CD4-positive, alpha-beta T cell treated with Interferon alpha-2 for 1 hour (primary cell): Measurements from ENCODE around the gene ARL5C.

ENCODE experiments used
- DNase-seq, 2 donors: peaks; one replicate each; pipeline ENCODE4 v3.0.0-alpha.2; 2020 to 2022

The ARL5C gene

DNA sequence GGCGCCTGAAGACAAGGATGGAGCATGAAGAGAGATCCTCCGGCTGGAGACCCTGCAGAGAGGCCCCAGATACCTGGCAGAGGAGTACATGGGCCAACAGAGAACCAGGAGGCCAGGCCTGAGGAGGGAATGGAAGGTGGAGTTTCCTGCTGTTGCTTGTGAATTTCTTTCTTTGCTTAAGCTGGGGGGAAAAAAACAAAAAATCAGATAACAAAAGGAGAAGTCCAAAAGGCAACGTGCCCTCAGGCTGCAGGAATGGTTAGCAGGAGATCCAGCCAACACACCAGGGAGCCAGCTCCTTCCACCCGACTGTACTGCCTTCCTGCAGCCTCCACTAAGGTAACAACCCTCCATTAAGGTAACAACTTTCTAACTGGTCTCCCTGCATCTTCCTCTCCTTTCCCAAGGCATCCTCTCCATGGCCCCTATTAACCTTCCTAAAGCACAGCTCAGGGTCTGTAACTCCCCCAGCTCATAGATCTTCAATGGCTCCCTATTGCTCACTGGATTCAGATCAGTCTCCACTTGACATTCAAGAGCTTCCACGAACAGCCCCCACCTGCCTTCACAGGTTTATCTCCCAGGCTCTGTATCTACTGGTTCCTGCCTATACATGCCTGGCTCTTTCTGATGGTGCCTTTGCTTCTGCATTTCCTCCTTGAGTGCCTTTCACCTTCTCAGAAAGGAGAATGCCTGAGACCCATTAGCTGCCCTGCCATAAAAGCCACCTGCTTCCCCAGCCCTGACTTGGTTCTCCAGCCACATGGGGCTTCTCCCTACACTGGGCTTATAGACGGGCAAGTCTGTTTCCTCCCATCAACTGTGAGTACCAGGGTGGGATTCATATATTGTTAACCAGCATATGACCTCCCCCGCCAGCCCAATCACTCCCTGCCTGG, 725 bp upstream of the ARL5C start:
- no peak for DNase-seq

- no peak for DNase-seq
Measured at GRCh38 chr17:39165178-39165840, 652 bp downstream of the ARL5C start.

GRCh38 chr17:39164675-39165143, 1.3 kb downstream of the ARL5C start:
- DNase-seq, result peak; percentile 75 to 81

- DNase-seq, result no peak
Measured at GRCh38 chr17:39161962-39162361, 4.0 kb downstream of the ARL5C start.

GRCh38 chr17:39158623-39159022, 7.3 kb downstream of the ARL5C start:
- no peak for DNase-seq

DNA sequence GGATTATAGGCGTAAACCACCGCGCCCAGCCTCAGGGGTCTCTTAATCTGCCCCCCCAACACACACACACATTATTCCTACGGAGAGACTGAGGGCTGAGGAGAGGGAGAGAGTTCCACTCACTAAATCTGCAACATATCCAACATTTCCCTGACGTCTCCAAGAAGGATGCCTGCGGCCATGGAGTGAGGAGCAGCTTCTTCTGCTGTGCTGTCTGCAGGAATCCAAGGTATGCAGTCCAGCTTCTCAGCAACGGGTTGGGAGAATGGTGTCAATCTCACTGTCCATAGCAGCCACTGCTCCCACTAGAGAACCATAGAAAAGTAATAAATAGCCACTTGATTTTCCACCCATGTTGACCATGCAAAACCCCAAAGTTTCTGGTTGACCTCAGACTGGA, 9.5 kb downstream of the ARL5C start:
- no peak for DNase-seq

DNA sequence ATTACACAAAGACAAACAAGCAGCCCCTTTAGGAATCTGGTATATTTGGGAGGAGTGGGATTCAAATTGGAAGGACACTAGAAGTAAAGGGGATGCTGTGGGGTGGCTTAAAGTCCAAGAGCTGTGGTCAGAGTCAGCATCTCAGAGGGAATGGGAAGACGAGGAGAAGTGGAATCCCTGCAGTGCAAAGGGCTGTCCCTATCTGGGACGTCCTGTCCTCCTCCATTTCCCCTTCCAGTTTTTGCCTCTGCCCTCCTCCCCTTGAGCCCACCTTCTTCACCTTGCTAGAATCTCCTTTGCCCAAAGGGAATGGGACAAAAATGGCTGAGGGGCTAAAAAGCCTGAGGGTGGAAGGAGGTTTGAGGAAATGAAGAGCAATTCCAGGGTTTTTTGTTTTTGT, 10.3 kb downstream of the ARL5C start:
- no peak for DNase-seq

GRCh38 chr17:39153599-39154051, 12.3 kb downstream of the ARL5C start:
- peak; percentile 91 to 94 for DNase-seq

DNA sequence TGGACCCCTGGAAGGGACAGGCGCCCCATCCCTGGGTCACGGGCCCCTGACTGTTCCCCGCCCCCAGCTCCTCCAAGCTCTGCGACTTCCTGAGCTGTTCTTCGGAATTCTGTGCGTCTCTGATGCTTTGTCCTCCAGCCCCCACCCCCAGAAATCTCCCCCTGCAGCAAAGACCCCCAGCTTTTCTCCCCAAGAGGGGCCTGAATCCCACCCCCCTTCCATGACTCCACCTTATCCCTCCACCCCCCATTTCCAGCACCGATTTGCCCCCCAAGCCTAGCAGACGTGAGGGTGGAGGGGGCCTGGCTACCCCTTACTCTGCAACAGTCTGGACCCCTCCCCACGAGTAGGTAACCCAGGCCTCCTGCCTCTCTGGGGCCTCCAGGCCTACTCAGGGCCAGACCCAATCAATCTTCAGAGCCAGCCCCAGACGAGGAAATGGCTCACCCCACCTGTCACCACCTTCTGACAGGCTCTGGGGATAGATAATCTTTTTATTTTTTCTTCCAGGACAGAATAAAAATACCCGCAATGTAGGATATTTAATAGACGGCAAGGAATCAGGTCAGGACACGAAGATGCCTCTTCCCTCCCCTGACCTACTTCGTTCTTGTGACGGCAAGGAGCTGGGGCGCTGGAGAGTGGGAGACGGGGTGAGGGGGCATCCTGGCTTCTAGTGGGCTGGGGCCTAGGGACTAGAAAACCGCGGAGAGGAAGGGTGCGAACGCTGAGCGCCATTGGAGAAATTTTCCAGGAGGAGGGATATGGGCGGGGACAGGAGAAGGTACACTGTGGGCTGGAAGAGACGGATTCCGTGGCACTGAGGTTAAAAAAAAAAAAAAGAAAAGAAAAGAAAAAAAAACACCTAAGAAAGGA, 13.8 kb downstream of the ARL5C start:
- DNase-seq, result peak in 1 of 2 donors; percentile 37

DNA sequence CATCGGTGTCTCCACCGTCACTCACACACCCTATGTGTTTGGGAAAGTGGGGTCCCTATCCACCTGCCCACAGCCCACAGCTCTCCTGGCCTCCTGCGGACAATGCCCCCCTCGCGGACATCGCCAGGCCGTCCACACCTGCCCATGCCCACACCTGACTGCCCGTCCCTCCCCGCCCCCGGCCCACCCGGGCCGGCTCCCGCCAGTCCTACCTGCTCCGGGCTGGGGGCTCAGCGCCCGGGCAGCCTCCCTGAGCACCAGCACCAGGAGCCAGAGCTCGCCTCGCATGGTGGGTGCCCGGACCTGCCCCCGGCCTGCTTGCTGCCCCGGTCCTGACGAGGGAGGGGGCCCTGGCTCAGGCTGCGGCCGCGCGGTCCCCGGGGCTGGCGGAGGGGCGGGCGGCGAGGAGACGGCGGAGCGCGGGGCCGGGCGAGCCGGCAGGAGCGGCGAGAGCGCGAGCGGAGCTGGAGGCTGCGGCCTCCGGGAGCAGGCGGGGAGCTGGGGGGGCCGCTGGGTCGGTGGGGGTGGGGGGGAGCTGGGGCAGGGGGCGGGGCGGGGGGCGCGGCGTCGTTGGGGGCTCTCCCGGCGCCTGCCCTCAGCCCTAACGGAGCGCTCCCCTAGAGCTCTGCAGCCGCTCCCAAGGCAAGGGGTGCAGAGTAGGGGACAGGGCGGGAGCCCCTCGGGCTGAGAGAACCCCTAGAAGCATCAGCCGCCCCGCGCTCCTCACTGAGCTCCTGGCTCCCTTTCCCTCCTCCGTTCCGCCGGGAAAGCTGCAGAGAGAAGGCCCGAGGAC, 14.6 kb downstream of the ARL5C start, which contains the start of gene PLXDC1:
PLXDC1 (minus strand) TSS at position 488 of the 793 bp plus-strand sequence; CDS start at position 288, 200 bp downstream.
- peak in 1 of 2 donors; percentile 23 for DNase-seq

DNA sequence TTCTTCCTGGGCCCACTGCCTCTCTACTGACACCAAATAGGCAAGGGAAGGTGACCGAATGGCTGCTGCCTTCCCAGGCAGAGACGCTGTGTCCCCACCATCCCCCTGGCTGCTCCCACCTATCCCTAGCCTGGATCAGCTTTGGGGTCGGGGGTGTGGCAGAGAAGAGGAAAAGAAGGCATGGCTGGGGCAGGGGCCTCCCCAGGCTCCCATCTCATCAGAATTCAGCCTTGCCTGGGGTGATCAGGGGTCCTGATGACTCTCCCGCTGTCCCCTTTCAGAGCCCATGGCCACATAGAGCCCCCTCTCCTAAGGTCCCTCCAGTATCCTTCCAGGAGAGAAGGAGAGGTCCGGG, 15.2 kb downstream of the ARL5C start:
- DNase-seq, result no peak

DNA sequence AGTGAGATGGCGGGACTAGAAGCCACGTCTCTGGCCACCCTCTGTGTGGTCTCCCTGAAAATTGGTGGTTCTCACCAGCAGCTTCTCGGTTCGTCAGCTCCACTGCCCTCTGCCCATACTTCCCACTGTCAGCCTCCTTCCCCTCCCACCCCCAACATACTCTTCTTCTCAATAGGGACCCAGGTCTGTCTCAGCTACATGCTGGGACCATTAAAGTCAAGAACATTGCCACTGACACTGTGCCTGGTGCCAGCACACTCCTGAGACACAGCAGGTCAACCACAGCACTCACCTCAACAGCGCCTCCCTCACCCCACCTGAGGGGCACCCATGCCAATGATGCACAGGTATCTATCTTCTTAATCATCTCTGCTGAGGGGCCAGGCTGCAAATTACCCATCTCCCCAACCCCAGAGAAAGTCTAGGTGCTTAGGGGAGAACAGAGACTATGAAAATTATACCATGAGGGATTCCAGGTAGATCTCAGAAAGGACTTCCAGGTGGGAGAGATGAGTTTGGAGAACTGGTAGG, 15.8 kb downstream of the ARL5C start:
- no peak for DNase-seq

- DNase-seq, result no peak
Measured at GRCh38 chr17:39147221-39148185, 18.5 kb downstream of the ARL5C start.

DNA sequence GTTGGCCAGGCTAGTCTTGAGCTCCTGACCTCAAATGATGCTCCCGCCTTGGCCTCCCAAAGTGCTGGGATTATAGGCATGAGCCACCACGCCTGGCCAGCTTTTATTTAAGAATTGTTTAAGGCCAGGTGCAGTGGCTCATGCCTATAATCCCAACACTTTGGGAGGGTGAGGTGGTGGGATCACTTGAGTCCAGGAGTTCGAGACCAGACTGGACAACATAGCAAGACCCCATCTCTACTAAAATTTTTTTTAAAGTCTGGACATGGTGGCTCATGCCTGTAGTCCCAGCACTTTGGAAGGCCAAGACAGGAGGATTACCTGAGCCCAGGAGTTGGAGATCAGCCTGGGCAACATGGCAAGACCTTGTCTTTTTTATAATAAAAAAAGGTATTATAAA, 19.7 kb downstream of the ARL5C start:
- no peak for DNase-seq

- DNase-seq, result no peak
Measured at GRCh38 chr17:39145143-39145542, 20.8 kb downstream of the ARL5C start.

DNA sequence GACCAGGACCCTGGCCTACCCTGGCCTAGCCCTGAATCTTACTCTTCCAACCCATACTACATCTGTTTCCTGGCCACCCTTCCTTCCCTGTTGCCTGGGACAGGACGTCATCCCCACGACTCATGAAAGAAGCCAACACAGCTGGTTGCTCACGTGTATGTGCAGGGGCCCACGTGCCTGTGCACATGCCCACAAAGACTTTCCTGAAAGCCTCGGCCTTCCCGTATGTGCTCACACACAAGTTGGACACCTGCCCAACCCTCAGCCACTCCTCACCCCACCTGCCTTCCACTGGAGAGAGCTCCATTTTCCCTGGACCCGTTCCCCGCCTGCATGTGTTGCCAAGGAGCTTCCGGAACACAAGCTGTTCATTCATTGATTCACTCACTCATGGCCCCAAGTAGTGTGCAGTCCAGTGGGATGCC, 21.5 kb downstream of the ARL5C start:
- DNase-seq, result no peak

DNA sequence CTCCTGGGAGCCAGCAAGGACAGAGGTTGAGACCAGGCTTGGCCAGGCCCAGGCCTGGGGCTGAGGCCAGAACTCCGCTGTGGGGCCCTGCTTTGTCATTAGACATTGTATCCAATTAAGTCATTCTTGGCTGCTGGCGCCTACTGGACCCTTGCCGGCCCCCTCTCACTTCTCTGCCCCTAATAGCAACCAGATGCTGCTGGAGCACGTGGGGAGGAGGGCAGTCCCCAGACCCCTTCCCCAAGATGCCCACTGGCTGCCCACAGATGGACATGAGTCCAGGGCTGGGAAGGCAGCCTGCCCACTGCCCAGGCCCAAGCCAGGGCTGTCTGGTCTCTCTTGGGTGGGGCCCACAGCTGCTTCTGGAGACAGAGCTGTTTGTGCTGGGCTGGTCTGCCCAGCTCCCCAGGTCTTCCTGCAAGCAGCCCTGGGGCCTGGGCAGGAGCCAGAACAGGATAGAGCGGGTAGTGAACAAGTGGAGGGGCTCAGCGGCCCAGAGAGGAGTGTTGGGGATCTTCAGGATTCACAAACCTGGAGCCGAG, 22.3 kb downstream of the ARL5C start:
- DNase-seq, result no peak

DNA sequence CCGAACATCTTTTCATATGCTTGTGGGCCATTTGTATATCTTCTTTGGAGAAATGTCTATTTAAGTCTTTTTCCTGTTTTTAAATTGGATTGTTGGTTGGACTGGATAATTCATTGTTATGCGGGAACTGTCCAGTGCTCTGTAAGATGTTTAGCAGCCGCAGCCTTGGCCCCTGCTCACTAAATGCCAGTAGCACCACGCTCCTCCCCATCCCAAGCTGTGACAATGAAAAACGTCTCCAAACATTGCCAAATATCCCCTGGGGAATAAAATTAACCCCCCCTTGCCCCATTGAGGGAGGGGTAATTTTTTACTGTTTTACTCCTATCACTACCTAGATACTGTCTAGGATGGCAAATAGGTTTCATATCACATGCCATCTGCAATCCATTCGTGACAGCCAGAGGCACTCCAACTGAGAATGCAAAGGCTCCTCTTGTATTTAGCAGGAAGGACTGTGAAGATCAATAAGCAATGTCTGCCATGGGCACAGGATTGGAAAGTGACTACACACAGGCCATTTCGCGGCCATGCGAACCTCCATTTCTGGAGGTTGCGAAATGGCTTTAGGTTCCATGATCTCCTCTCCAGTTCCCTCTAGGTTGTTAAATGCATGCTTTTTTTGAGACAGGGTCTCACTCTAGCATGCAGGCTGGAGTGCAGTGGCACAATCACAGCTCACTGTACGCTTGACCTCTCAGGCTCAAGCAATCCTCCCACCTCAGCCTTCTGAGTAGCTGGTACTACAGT, 23.9 kb downstream of the ARL5C start:
- no peak for DNase-seq

DNA sequence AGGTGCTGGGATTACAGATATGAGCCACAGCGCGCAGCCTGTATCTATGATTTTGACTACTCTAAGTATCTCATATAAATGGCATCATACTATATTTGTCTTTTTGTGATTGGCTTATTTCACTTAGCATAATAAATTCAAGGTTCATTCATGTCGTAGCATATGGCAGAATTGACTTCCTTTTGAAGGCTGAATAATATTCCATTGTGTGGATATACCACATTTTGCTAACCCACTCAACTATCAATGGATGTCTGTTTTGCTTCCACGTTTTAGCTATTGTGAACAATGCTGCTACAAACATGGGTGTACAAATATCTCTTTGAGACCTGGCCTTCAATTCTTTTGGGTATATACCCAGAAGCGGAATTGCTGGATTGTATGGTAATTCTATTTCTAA, 24.7 kb downstream of the ARL5C start:
- DNase-seq, result no peak

DNA sequence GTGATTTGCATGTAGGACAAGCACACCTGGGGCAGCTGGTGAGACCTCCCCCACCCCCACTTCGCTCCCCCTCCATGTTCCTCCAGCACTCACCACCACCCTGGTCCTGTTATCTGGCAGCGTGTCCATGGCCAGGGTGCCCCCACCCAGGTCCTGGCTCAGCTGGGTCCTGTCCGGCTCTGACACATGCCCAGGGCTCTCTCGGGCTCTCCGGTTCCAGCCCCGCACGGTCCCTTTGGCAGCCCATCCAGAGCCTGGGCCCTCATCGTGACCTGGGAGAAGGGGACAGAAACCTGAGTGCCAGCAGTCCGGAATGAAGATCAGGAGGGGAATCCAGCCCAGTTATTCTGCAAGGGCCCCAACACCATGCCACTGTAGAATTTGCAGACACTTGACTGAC, 26.4 kb downstream of the ARL5C start:
- DNase-seq, result no peak
